ENCODE measurements around the gene FBXO27.
A peak's percentile ranks its signal among the peaks of the same experiment; 100 is the strongest.

- TF ChIP-seq EZH2 (IDR thresholded peaks at IDR 0.05; ENCODE audit: borderline replicate concordance, low read depth, low read length, severe bottlenecking) = no peak
- TF ChIP-seq, protein P1, sequence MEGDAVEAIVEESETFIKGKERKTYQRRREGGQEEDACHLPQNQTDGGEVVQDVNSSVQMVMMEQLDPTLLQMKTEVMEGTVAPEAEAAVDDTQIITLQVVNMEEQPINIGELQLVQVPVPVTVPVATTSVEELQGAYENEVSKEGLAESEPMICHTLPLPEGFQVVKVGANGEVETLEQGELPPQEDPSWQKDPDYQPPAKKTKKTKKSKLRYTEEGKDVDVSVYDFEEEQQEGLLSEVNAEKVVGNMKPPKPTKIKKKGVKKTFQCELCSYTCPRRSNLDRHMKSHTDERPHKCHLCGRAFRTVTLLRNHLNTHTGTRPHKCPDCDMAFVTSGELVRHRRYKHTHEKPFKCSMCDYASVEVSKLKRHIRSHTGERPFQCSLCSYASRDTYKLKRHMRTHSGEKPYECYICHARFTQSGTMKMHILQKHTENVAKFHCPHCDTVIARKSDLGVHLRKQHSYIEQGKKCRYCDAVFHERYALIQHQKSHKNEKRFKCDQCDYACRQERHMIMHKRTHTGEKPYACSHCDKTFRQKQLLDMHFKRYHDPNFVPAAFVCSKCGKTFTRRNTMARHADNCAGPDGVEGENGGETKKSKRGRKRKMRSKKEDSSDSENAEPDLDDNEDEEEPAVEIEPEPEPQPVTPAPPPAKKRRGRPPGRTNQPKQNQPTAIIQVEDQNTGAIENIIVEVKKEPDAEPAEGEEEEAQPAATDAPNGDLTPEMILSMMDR (IDR thresholded peaks at IDR 0.05; ENCODE audit: borderline replicate concordance, extremely low read depth, low read length, poor library complexity, severe bottlenecking) = peak; percentile 83
These were observed 19.9 kb upstream of the FBXO27 start for GRCh38 chr19:39052243-39052746.
